ENCODE measurements around the gene ITFG1.
"Not testable (repeated sequence)": the region's sequence is repeated elsewhere in the genome, so short reads cannot be mapped to it uniquely, and the experiment has no call there.

ITFG1 gene

GRCh38 chr16:47371271-47372014, 89.4 kb downstream of the ITFG1 start:
- no peak overlapping the region for H3K27ac Mint-ChIP-seq

DNA sequence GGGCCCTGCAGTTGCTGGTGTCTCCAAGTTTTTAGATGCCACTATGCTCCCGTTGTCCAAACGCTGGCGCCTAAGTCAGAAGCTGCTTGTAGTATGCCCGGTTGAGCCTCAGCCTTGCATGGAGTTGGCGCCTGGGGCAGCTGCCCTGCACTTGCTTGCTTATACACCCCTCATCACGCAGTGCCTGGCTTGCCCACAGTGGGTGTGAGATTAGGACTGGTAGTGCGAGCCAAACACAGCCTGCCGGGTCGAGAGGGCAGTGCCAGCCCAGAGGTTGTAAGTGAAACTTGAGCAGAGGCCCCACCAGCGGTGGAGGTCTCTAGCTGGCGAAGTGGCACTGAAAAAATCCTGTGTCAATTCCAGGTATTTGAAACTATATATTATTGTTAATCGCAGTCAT, 90.3 kb downstream of the ITFG1 start:
- H3K27me3 Mint-ChIP-seq: no peaks in the 10 kb centered on the region
- peaks cover 0 to 6% of the 10 kb centered on the region in 2 donors for H3K4me1 Mint-ChIP-seq (ENCODE audit: low read depth in 2 of 2)
- H3K9me3 Mint-ChIP-seq: no peaks in the 10 kb centered on the region
- DNase-seq (no peak), ATAC-seq (replicated peaks) (no peak)
- H3K4me3 Mint-ChIP-seq: no peak overlapping the region
- H3K36me3 Mint-ChIP-seq (ENCODE audit: insufficient read depth): peaks cover 11% of the 10 kb centered on the region
- no peak overlapping the region for H3K27ac Mint-ChIP-seq

More at GRCh38 chr16:47371271-47372014, 89.4 kb downstream of the ITFG1 start:
- H3K36me3 Mint-ChIP-seq (ENCODE audit: insufficient read depth): peaks cover 12% of the 10 kb centered on the region
- ATAC-seq (replicated peaks) (no peak), DNase-seq (no peak)
- H3K4me3 Mint-ChIP-seq: no peak overlapping the region
- no peaks in the 10 kb centered on the region for H3K27me3 Mint-ChIP-seq
- H3K4me1 Mint-ChIP-seq (ENCODE audit: low read depth in 2 of 2): peaks cover 0 to 6% of the 10 kb centered on the region in 2 donors
- H3K9me3 Mint-ChIP-seq: no peaks in the 10 kb centered on the region

DNA sequence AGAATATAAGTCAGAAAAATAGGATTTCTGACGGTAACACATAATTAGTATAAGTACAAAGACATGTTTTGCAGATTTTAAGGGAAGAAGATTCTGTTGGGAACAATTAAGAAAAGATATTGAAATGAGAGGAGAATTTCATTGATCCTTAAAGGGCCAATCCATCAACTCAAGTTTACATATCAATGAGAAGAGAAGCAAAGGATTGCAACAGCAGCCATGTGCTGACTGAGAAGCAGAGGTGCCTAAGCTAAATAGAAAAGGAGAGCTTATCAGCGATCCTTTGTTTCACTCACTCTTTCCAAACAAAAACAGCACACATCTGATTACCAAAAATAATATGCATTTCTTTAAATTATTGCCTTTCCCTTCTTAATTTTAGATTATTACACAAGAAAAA, 94.6 kb downstream of the ITFG1 start:
- Mint-ChIP-seq H3K4me1 (ENCODE audit: low read depth in 2 of 2) (peaks cover 2 to 6% of the 10 kb centered on the region in 2 donors), H3K27ac (no peak overlapping the region), H3K9me3 (no peaks in the 10 kb centered on the region), H3K27me3 (no peaks in the 10 kb centered on the region), H3K4me3 (no peak overlapping the region), H3K36me3 (ENCODE audit: insufficient read depth) (peaks cover 14% of the 10 kb centered on the region)
- DNase-seq: no peak
- no peak for ATAC-seq (replicated peaks)

DNA sequence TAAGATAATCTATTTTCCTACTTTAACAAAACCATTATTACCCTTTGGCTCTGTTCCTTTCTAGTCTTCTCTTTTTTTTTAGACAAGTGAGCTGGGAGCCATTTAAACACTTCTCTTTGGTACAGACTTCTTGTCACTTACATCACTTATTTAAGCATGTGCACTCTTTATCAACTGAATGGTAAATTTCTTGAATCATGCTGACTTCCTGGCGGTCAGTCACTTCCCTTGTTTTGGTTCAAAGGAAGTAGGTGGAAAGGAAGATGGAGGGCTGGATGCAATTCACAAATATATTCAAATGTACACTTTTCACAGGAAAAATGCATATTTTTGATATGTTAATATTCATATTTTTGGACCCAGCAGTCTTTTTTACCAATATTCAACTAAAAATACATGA, 97.1 kb downstream of the ITFG1 start:
- ATAC-seq (replicated peaks) (no peak), DNase-seq (no peak)
- Mint-ChIP-seq H3K4me3 (no peak overlapping the region), H3K9me3 (no peaks in the 10 kb centered on the region), H3K27me3 (no peaks in the 10 kb centered on the region), H3K36me3 (ENCODE audit: insufficient read depth) (peaks cover 9% of the 10 kb centered on the region), H3K4me1 (ENCODE audit: low read depth in 2 of 2) (peaks cover 2 to 6% of the 10 kb centered on the region in 2 donors), H3K27ac (no peak overlapping the region)

DNA sequence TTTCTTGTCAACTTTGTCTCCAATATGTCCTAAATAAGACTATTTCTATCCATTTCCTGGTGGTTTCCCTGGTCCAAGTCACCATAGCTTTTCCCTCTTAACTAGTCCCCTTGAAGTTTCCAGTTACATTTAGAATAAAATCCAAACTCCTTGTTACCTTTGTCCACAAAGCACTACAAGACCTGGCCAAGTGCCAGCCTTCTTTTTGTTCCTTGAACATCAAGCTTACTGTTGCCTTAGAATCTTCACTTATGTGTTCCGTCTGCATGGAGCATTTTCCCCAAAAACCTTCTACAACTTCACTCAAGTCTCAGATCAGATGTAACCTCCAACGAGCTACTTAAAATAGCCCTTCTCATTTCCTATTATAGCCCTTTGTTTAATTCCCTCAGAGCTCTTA, 101.4 kb downstream of the ITFG1 start:
- H3K27me3 Mint-ChIP-seq: no peaks in the 10 kb centered on the region
- no peak for DNase-seq
- H3K4me1 Mint-ChIP-seq (ENCODE audit: low read depth in 2 of 2): peaks cover 0 to 2% of the 10 kb centered on the region in 2 donors
- no peak overlapping the region for H3K4me3 Mint-ChIP-seq
- peaks cover 9% of the 10 kb centered on the region for H3K36me3 Mint-ChIP-seq (ENCODE audit: insufficient read depth)
- no peak for ATAC-seq (replicated peaks)
- no peaks in the 10 kb centered on the region for H3K9me3 Mint-ChIP-seq
- no peak overlapping the region for H3K27ac Mint-ChIP-seq

DNA sequence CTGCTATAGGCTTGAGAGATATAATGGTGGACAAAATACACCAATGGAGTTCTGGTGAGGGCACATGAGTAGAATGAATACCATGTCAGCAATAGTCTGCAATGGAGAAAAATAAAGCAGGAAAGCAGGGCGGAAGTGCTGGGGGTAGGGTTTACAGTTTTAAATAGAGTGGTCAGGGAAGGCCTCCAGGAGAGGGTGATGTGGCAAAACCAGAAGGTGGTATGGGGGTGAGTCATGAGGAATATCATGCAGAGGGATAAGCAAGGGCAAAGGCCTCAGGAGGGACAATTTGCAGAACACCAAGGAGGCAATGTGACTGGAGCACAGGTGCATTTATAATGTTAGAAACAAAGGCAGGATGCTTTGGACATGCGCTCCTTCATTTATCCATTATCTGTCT, 102.0 kb downstream of the ITFG1 start:
- ATAC-seq (replicated peaks) (no peak), DNase-seq (no peak)
- peaks cover 0 to 2% of the 10 kb centered on the region in 2 donors for H3K4me1 Mint-ChIP-seq (ENCODE audit: low read depth in 2 of 2)
- no peaks in the 10 kb centered on the region for H3K27me3 Mint-ChIP-seq
- H3K4me3 Mint-ChIP-seq: no peak overlapping the region
- no peaks in the 10 kb centered on the region for H3K9me3 Mint-ChIP-seq
- peaks cover 9% of the 10 kb centered on the region for H3K36me3 Mint-ChIP-seq (ENCODE audit: insufficient read depth)
- H3K27ac Mint-ChIP-seq: no peak overlapping the region

GRCh38 chr16:47349029-47349428, 111.8 kb downstream of the ITFG1 start:
- not testable (repeated sequence) for H3K4me1 Mint-ChIP-seq (ENCODE audit: low read depth in 2 of 2); H3K4me3 Mint-ChIP-seq; DNase-seq; ATAC-seq (replicated peaks); H3K27me3 Mint-ChIP-seq; H3K36me3 Mint-ChIP-seq (ENCODE audit: insufficient read depth); H3K27ac Mint-ChIP-seq
- H3K9me3 Mint-ChIP-seq: peaks cover 2 to 20% of the 10 kb centered on the region in 2 donors

GRCh38 chr16:47347021-47347696, 113.7 kb downstream of the ITFG1 start:
- H3K9me3 Mint-ChIP-seq: peaks cover 2 to 20% of the 10 kb centered on the region in 2 donors
- ATAC-seq (replicated peaks); H3K4me1 Mint-ChIP-seq (ENCODE audit: low read depth in 2 of 2); H3K36me3 Mint-ChIP-seq (ENCODE audit: insufficient read depth); DNase-seq; H3K27me3 Mint-ChIP-seq; H3K4me3 Mint-ChIP-seq; H3K27ac Mint-ChIP-seq: not testable (repeated sequence)

DNA sequence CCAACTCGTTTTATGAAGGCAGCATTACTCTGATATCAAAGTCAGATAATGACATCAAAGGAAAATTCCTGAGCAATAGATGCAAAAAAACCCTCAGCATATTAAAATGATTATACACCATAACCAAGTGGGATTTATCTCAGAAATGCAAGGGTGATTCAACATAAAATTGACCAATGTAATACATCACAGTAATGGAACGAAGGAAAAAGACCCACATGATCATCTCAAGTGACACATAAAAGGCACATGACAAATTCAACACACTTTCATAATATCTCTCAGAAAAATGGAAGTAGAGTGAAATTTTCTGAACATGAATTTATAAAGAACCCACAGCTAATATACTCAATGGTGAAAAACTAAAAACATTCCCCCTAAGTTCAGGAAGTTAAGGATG, 118.8 kb downstream of the ITFG1 start:
- Mint-ChIP-seq H3K4me3 (no peak overlapping the region), H3K27ac (no peak overlapping the region), H3K27me3 (no peaks in the 10 kb centered on the region), H3K36me3 (ENCODE audit: insufficient read depth) (no peaks in the 10 kb centered on the region), H3K4me1 (ENCODE audit: low read depth in 2 of 2) (peaks cover 3 to 6% of the 10 kb centered on the region in 2 donors), H3K9me3 (no peaks in the 10 kb centered on the region)
- no peak for DNase-seq
- ATAC-seq (replicated peaks): no peak

- H3K9me3 Mint-ChIP-seq; H3K27me3 Mint-ChIP-seq; ATAC-seq (replicated peaks); H3K36me3 Mint-ChIP-seq (ENCODE audit: insufficient read depth); DNase-seq; H3K4me3 Mint-ChIP-seq: not testable (repeated sequence)
- Mint-ChIP-seq H3K27ac (peak overlapping the region in 1 of 2 donors; percentile 7), H3K4me1 (ENCODE audit: low read depth in 2 of 2) (peaks cover 6 to 15% of the 10 kb centered on the region in 2 donors)
Observed at GRCh38 chr16:47330562-47330961, 130.3 kb downstream of the ITFG1 start.

GRCh38 chr16:47324309-47324708, 136.6 kb downstream of the ITFG1 start:
- not testable (repeated sequence) for DNase-seq; H3K4me1 Mint-ChIP-seq (ENCODE audit: low read depth in 2 of 2); H3K9me3 Mint-ChIP-seq; H3K36me3 Mint-ChIP-seq (ENCODE audit: insufficient read depth); H3K27ac Mint-ChIP-seq; ATAC-seq (replicated peaks); H3K27me3 Mint-ChIP-seq; H3K4me3 Mint-ChIP-seq

- Mint-ChIP-seq H3K9me3 (no peaks in the 10 kb centered on the region), H3K27me3 (no peaks in the 10 kb centered on the region), H3K27ac (no peak overlapping the region), H3K4me1 (ENCODE audit: low read depth in 2 of 2) (peaks cover 3 to 7% of the 10 kb centered on the region in 2 donors), H3K4me3 (no peak overlapping the region), H3K36me3 (ENCODE audit: insufficient read depth) (no peaks in the 10 kb centered on the region)
- ATAC-seq (replicated peaks) (no peak), DNase-seq (no peak)
Observed at GRCh38 chr16:47323241-47323640, 137.6 kb downstream of the ITFG1 start.

DNA sequence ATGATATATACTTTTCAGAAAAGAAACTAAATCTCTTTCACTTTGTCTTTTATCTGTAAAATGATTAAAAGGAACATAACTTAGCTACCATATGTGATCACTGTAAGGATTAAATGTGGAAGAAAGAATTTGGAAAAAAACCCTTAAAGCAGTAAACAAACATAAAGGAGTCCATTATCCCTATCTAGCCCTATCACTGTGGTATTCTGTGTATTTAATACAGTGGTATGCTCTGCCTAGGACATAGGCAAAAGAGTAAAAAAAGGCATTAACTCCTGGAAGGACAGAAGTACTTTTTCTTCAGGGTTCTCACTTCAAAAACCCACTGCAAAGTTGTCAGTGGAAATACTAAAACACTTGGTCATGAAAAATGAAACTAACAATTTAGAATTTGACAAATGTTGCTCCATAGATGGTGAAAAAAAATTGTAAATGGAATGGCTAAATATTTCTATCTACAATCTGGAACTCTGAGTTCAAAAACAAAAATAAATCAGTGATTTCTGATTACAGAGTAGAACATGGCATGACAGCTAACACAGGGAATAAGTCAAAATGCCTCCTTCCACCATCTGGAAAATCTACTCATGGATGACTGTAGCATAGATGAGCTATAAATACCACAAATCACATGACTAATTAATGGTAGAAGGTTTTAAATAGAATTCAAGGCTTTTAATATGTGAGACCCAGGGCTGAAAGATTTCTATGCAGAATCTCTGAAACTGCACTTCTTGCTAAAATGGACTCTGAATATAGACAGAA, 140.1 kb downstream of the ITFG1 start:
- no peaks in the 10 kb centered on the region for H3K36me3 Mint-ChIP-seq (ENCODE audit: insufficient read depth)
- no peak overlapping the region for H3K4me3 Mint-ChIP-seq
- ATAC-seq (replicated peaks) (no peak), DNase-seq (no peak)
- peaks cover 0 to 5% of the 10 kb centered on the region in 2 donors for H3K4me1 Mint-ChIP-seq (ENCODE audit: low read depth in 2 of 2)
- no peaks in the 10 kb centered on the region for H3K27me3 Mint-ChIP-seq
- no peaks in the 10 kb centered on the region for H3K9me3 Mint-ChIP-seq
- no peak overlapping the region for H3K27ac Mint-ChIP-seq

Data from effector memory CD8-positive, alpha-beta T cell (primary cell).